ENCODE measurements around the gene ADAMTS16.

Gene ADAMTS16

GRCh38 chr5:5192681-5193080 lies 52.6 kb downstream of the ADAMTS16 start:
- H3K4me1 Mint-ChIP-seq: no peaks in the 10 kb centered on the region
- H3K27me3 Mint-ChIP-seq: no peaks in the 10 kb centered on the region
- DNase-seq (no peak), ATAC-seq (no peak)
- no peak overlapping the region for H3K4me3 Mint-ChIP-seq
- no peak overlapping the region for H3K27ac Mint-ChIP-seq
- no peaks in the 10 kb centered on the region for H3K9me3 Mint-ChIP-seq

- Mint-ChIP-seq H3K27ac (no peak overlapping the region), H3K27me3 (no peaks in the 10 kb centered on the region), H3K4me1 (no peaks in the 10 kb centered on the region), H3K4me3 (no peak overlapping the region), H3K9me3 (no peaks in the 10 kb centered on the region)
- no peak for ATAC-seq
- no peak for DNase-seq
Measured at GRCh38 chr5:5195128-5195918, 55.2 kb downstream of the ADAMTS16 start.

GRCh38 chr5:5198135-5198534 lies 58.0 kb downstream of the ADAMTS16 start:
- Mint-ChIP-seq H3K9me3 (no peaks in the 10 kb centered on the region), H3K27ac (no peak overlapping the region), H3K4me3 (no peak overlapping the region), H3K4me1 (no peaks in the 10 kb centered on the region), H3K27me3 (no peaks in the 10 kb centered on the region)
- DNase-seq (no peak), ATAC-seq (no peak)

- Mint-ChIP-seq H3K4me3 (no peak overlapping the region), H3K9me3 (no peaks in the 10 kb centered on the region), H3K27me3 (no peaks in the 10 kb centered on the region), H3K27ac (no peak overlapping the region), H3K4me1 (no peaks in the 10 kb centered on the region)
- ATAC-seq: no peak
- DNase-seq: no peak
Measured at GRCh38 chr5:5198815-5199214, 58.7 kb downstream of the ADAMTS16 start.

- no peak overlapping the region for H3K4me3 Mint-ChIP-seq
- H3K9me3 Mint-ChIP-seq: no peaks in the 10 kb centered on the region
- H3K27me3 Mint-ChIP-seq: no peaks in the 10 kb centered on the region
- DNase-seq (no peak), ATAC-seq (no peak)
- no peak overlapping the region for H3K27ac Mint-ChIP-seq
- no peaks in the 10 kb centered on the region for H3K4me1 Mint-ChIP-seq
Measured at GRCh38 chr5:5199495-5199894, 59.4 kb downstream of the ADAMTS16 start.

GRCh38 chr5:5200133-5200532 lies 60.0 kb downstream of the ADAMTS16 start:
- Mint-ChIP-seq H3K27ac (no peak overlapping the region), H3K27me3 (no peaks in the 10 kb centered on the region), H3K4me3 (no peak overlapping the region), H3K4me1 (no peaks in the 10 kb centered on the region), H3K9me3 (no peaks in the 10 kb centered on the region)
- ATAC-seq: no peak
- no peak for DNase-seq

GRCh38 chr5:5202321-5202720 lies 62.2 kb downstream of the ADAMTS16 start:
- Mint-ChIP-seq H3K4me3 (no peak overlapping the region), H3K9me3 (no peaks in the 10 kb centered on the region), H3K27me3 (no peaks in the 10 kb centered on the region), H3K27ac (no peak overlapping the region), H3K4me1 (no peaks in the 10 kb centered on the region)
- DNase-seq (no peak), ATAC-seq (no peak)

- Mint-ChIP-seq H3K4me3 (no peak overlapping the region), H3K9me3 (no peaks in the 10 kb centered on the region), H3K27ac (no peak overlapping the region), H3K4me1 (no peaks in the 10 kb centered on the region), H3K27me3 (no peaks in the 10 kb centered on the region)
- ATAC-seq: no peak
- DNase-seq: no peak
Measured at GRCh38 chr5:5203451-5203850, 63.3 kb downstream of the ADAMTS16 start.

GRCh38 chr5:5207828-5208227 lies 67.7 kb downstream of the ADAMTS16 start:
- no peak overlapping the region for H3K27ac Mint-ChIP-seq
- H3K9me3 Mint-ChIP-seq: no peaks in the 10 kb centered on the region
- H3K4me1 Mint-ChIP-seq: no peaks in the 10 kb centered on the region
- no peak overlapping the region for H3K4me3 Mint-ChIP-seq
- no peak for DNase-seq
- no peak for ATAC-seq
- H3K27me3 Mint-ChIP-seq: no peaks in the 10 kb centered on the region

- Mint-ChIP-seq H3K27ac (no peak overlapping the region), H3K4me3 (no peak overlapping the region), H3K9me3 (no peaks in the 10 kb centered on the region), H3K4me1 (no peaks in the 10 kb centered on the region), H3K27me3 (peaks cover 5% of the 10 kb centered on the region)
- DNase-seq: no peak
- ATAC-seq: no peak
Measured at GRCh38 chr5:5209089-5209488, 69.0 kb downstream of the ADAMTS16 start.

- Mint-ChIP-seq H3K4me3 (no peak overlapping the region), H3K4me1 (no peaks in the 10 kb centered on the region), H3K27me3 (peaks cover 5% of the 10 kb centered on the region), H3K27ac (no peak overlapping the region), H3K9me3 (no peaks in the 10 kb centered on the region)
- no peak for ATAC-seq
- DNase-seq: no peak
Measured at GRCh38 chr5:5209510-5210286, 69.6 kb downstream of the ADAMTS16 start.

GRCh38 chr5:5217371-5217770 lies 77.2 kb downstream of the ADAMTS16 start:
- no peaks in the 10 kb centered on the region for H3K4me1 Mint-ChIP-seq
- no peak for DNase-seq
- no peaks in the 10 kb centered on the region for H3K9me3 Mint-ChIP-seq

GRCh38 chr5:5218396-5218795 lies 78.3 kb downstream of the ADAMTS16 start:
- Mint-ChIP-seq H3K27ac (no peak overlapping the region), H3K4me1 (no peaks in the 10 kb centered on the region), H3K4me3 (no peak overlapping the region), H3K9me3 (no peaks in the 10 kb centered on the region), H3K27me3 (peaks cover 5% of the 10 kb centered on the region)
- DNase-seq (no peak), ATAC-seq (no peak)

More at GRCh38 chr5:5217371-5217770, 77.2 kb downstream of the ADAMTS16 start:
- H3K4me3 Mint-ChIP-seq: no peak overlapping the region
- H3K27me3 Mint-ChIP-seq: peaks cover 5% of the 10 kb centered on the region
- ATAC-seq: no peak
- H3K27ac Mint-ChIP-seq: no peak overlapping the region

- DNase-seq (no peak), ATAC-seq (no peak)
- Mint-ChIP-seq H3K4me1 (no peaks in the 10 kb centered on the region), H3K27me3 (no peaks in the 10 kb centered on the region), H3K4me3 (no peak overlapping the region), H3K9me3 (no peaks in the 10 kb centered on the region), H3K27ac (no peak overlapping the region)
Measured at GRCh38 chr5:5219541-5219940, 79.4 kb downstream of the ADAMTS16 start.

- Mint-ChIP-seq H3K4me3 (no peak overlapping the region), H3K9me3 (no peaks in the 10 kb centered on the region), H3K27me3 (no peaks in the 10 kb centered on the region), H3K4me1 (no peaks in the 10 kb centered on the region), H3K27ac (no peak overlapping the region)
- DNase-seq: no peak
- no peak for ATAC-seq
Measured at GRCh38 chr5:5220901-5221631, 80.9 kb downstream of the ADAMTS16 start.

GRCh38 chr5:5221724-5222123 lies 81.6 kb downstream of the ADAMTS16 start:
- DNase-seq (no peak), ATAC-seq (no peak)
- Mint-ChIP-seq H3K9me3 (no peaks in the 10 kb centered on the region), H3K27ac (no peak overlapping the region), H3K4me1 (no peaks in the 10 kb centered on the region), H3K4me3 (no peak overlapping the region), H3K27me3 (no peaks in the 10 kb centered on the region)

All from stimulated activated naive CD8-positive, alpha-beta T cell treated with anti-CD3 and anti-CD28 coated beads, Interleukin-15, amount 100 ng/mL, for 72 hours (primary cell).